GM19099 (cell line): ENCODE measurements around the gene ZC3H14.
A peak's percentile ranks its signal among the peaks of the same experiment; 100 is the strongest.

Experiments used
- POLR2A ChIP-seq: IDR thresholded peaks from 3 replicates; pipeline ENCODE4 v1.6.1; 2011; ENCODE audit warnings: low read depth; ENCODE audit not compliant: insufficient read length; ENCODE audit errors: extremely low read depth

The ZC3H14 gene, protein sequence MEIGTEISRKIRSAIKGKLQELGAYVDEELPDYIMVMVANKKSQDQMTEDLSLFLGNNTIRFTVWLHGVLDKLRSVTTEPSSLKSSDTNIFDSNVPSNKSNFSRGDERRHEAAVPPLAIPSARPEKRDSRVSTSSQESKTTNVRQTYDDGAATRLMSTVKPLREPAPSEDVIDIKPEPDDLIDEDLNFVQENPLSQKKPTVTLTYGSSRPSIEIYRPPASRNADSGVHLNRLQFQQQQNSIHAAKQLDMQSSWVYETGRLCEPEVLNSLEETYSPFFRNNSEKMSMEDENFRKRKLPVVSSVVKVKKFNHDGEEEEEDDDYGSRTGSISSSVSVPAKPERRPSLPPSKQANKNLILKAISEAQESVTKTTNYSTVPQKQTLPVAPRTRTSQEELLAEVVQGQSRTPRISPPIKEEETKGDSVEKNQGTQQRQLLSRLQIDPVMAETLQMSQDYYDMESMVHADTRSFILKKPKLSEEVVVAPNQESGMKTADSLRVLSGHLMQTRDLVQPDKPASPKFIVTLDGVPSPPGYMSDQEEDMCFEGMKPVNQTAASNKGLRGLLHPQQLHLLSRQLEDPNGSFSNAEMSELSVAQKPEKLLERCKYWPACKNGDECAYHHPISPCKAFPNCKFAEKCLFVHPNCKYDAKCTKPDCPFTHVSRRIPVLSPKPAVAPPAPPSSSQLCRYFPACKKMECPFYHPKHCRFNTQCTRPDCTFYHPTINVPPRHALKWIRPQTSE

DNA sequence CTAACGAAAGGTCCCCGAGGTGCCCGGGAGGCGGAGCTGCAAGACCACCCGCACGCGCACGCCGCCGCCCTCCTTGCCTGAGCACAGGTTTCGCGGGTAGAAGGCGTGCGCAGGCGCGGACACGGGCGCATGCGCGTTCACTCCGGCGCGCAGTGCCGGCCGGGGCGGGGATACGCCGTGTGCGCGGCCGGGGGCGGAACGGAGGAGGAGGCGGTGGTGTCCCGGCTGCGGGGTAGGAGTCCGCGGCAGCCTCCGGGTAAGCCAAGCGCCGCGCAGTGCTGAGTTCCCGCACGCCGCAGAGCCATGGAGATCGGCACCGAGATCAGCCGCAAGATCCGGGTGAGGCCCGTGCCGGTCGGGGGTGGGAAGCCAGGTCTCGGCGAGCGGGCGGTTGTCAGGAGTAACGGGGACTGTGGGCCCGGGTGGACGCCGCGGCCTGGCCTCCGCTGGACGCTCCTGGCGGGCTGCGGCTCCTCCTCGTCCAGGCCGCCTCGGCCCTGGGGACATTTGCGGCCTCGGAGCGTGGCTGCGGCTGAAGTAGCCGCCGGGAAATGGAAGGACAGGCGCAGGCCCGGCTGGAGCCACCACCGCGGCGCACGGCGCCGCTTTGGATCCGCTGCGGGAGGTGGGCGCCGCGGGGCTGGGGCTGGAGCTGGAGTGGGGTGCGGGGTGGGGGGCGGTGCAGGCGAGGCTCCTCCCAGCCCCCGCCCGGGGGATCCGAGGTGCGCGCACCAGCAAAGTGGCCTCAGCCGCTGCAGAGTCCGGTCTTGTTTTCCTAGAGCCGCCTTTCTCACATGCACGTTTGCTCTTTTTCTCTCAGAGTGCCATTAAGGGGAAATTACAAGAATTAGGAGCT is at the start of gene ZC3H14:
ZC3H14 (plus strand) TSS at position 207 of the 856 bp plus-strand sequence; CDS start at position 304, 97 bp downstream.
- peak; percentile 76 for TF ChIP-seq POLR2A

DNA sequence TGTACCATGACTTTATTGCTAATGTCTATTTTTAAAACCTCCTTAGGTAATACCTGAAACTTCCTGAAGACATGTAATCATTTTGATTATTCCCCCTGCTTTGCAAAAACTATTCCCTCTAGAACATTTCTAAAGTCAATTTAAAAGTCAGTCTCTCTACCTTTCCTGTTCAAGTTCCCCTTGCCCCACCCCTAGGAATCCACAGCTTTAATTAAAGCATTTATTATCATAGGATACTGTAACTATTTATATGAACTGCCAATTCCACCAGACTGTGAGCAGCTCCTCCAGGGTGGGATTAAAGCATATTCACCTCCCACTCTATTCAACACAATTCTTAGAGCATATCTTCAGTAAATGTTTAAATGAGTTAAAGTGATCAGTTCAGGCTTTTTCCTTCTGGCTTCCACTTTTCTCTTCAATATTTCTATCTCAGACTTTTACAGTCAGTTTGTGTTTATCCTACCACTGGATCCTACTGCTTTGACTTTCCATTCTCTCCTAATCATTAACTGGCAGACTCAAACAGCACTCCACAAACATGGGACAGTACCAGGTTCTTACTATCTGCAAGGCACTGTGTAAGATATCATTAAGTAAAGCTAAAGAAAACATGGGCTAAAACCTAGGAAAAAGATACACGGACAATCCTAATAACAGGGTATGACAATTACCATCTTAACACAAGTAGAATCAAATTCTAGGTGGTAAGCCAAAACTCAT is 47.2 kb upstream of the ZC3H14 start:
- TF ChIP-seq POLR2A = no peak

DNA sequence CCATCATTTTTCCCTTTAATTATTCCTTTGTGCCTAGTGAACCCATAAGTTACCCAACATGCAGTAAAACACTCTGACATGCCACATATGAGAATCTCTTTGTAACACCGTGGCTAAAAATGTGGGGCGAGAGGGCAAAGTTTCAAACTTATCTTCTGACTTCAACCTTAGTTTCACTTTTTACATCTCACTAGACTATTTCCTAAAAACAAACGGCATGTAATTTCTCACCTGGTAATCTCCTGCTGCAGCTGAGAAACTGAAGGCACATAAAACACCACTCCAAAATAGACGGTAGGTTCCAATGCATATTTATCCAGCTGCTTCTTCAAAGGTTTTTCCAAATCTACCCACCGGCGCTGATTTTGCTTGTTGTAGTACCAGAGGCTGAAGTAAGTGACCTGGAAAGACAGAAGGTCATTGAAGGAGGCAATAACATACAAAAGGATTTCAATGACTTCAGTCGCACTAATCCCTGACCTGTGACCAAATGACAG is 45.9 kb upstream of the ZC3H14 start:
- no peak for TF ChIP-seq POLR2A

DNA sequence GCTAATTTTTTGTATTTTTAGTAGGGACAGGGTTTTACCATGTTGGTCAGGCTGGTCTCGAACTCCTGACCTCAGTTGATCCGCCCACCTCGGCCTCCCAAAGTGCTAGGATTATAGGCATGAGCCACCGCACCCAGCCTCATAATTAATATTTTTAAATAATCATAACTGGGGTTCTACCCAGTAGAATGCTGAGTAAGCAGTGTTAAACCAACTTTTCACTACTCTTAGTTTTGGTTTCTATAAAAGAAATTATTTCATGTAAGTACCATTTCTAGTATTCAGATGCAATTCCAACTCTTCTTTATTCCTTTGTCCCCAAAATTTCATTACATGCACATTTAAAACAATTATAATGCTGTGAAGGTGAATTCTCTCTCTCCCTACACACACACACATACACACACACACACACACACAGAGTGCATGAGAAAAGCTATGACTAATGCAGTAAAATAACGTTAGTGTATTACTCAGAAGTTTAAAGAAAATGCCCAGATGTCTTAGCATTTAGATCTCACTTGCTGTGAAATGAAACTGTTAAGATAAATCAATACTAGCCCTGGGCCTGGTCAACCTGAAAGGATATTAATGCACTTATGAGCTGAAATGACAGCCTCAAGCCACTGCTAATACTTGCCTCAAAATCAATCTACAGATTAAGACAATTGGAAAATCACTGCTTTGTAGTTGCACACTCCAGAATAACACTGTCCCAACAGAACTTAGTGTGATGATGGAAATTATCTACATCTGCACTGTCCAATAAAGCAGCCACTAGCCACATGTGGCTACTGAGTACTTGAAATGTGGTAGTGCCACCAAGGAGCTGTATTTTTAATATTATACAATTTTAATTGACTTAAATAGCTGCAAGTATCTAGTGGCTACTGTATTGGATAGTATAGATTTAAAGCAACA is 44.0 kb upstream of the ZC3H14 start:
- TF ChIP-seq POLR2A = no peak

DNA sequence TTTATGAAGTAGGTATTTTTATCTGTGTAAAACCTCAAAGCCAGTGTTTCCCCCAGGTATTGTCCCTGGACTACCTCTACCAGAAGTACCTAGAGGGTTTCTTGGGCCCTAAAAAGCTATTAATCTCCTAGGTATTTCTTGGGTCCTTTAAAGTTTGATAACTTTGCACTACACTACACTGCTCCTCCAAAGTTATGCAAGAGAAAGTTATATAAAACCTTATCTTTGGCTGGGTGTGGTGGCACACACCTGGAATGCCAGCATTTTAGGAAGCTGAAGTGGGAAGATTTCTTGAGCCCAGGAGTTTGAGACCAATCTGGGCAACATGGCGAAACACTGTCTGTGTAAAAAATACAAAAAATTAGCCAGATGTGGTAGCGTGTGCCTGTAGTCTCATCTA is 42.9 kb upstream of the ZC3H14 start:
- TF ChIP-seq POLR2A = no peak

DNA sequence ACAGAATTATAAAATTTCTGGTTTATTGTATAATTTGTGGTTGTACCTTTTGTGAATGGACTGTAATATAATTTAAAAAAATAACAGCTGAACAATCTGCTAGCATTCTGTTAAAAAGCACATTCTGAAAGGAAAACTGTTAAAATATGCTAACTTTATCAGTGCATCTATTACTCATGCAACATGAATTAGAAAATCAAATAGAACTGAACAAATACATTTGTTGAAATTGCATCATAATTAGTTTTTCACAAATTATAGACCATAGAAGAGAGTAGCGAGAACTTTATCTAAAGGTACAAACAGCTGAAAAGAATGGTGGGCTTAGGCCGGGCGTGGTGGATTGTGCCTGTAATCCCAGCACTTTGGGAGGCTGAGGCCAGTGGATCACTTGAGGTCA is 41.0 kb upstream of the ZC3H14 start:
- no peak for TF ChIP-seq POLR2A

DNA sequence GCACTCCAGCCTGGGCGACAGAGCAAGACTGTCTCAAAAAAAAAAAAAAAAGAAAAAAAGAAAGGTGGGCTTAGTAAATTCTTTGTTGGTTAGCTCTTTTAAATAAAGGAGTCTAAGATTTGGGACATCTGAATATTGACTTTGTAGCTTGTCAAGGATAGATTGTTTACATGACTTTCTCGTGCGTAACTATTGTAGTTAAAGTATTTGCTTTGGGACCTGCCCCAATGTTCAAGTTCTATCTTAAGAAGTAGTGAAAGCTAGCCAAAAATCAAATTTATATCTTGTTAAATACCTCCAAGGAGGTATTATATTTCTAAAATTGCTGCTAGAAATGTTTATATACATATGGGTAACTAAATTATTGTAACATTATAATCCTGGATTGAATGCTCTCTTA is 40.4 kb upstream of the ZC3H14 start:
- no peak for TF ChIP-seq POLR2A

DNA sequence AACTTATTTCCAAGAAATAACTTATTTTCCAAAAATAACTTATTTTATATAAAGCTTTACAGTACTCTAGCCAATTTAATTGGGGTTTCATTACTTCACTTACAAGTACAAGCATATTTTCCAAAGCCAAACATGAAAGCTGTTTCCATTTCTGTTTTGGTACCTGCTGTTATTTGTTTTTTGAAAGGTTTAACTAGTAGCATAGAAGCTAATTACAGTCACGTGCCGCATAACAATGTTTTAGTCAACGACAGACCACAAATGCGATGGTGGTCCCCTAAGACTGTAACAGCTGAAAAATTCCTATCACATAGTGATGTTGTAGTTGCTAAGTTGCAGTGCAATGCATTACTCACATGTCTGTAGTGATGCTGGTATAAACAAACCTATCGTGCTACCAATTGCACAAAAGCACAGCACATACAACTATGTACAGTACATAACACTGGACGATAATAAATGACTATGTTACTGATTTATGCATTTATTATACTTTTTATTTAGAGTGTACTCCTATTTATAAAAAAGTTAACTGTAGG is 29.7 kb upstream of the ZC3H14 start:
- no peak for TF ChIP-seq POLR2A

DNA sequence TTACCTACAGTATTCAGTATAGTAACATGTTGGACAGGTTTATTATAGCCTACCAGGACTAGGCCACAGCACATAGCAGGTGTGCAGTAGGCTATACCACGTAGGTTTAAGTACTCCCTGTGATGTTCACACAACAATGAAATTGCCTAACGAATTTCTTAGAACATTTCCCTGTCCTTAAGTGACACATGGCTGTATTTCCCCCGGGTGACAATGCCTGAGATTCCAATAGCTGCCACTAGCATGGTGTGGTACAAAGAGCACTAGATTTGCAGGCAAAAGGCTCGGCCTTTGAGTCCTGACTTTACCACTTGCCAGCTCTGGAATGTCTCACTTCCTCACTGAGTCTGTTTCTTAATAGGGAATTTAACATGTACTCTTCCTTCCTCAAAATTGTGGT is 27.7 kb upstream of the ZC3H14 start:
- TF ChIP-seq POLR2A = no peak

DNA sequence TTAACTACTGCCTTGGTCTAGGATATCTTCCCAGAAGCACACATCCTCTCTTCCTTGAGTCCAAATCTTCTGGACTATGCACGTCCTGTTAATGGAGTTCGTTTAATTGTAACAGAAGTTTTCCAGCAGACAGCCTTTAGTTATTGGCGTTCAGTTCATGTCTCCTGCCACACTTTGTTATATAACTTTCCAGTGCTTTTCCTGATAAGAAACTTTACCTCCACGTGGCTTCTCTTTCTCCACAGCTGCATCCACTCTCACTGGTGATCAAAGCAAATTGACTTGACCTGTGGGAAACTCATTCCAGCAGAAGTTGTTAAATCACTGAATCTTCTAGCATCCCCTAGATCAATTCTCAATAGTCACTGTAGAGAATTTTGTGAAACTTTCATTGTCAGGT is 27.0 kb upstream of the ZC3H14 start:
- no peak for TF ChIP-seq POLR2A

DNA sequence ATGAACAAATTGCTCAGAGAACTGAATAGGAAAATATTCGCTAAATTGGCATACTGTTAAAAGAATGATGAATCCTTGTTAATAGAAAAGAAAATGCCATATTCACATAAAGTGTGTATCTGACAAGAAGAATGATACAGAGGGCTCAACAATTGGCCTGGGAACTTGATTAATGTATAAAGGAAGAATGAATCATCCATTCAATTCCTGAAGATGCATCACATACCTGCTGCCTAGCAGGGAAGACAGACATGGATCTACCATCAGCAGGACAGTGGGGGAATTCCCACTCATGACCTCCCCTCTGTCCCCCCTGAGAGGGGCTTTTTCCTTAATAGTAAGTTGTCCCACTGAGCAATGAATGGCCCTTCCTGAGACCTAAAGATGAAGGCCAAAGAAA is 21.5 kb upstream of the ZC3H14 start:
- TF ChIP-seq POLR2A = no peak

DNA sequence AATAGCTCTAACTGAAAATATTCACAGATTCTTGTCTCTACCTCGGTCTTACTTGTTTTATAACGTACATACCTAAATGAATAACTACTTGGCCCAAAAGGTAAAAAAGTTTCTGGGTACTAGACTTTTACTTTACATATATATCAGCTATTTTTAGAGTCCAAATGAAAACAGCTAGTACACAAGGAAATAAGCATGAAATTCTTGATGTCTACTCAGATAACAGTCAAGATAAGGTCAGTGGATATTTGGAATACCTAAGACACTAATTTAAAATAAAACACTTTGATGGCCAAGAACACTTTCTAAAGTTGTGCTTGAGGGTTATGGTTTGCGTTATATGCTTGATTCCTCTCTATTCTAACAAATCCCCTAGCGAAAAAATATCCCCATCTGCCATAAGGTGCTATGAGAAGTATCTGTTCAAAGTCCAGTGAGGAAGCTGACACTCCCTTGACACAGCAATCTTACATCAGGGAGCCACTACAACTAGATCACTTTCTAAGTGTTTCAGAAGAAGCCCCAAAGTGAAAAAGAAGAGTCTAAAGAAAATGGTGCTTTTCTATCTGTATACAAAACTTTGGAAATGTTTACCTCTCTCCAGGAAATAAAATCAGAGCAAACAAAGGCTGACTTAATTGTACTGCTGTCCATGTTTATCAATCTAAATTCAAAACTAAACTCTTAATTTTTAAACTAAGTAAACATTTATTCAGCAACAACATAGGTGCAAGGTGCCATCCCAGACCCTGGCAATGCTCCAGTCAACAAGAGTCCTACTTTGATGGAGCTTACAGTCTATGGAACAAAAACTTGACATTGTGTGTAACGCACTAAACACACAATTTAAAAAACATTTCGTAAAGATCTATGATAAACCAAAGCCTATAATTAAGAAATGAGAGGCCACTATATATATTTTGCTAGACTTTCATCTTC is 19.7 kb upstream of the ZC3H14 start:
- TF ChIP-seq POLR2A = no peak
